ENCODE measurements around the gene KCNQ2.

GRCh38 chr20:63470410-63470809, 2.0 kb downstream of the KCNQ2 start:
- no peak for TF ChIP-seq CTCF (IDR thresholded peaks at IDR 0.05)
- no peak for TF ChIP-seq POLR2A (IDR thresholded peaks at IDR 0.05)

Data from adrenal gland (tissue), 5 donors.